ENCODE data around the gene CNKSR3. TPM values are rescaled to one million over a fixed set of nuclear protein-coding genes. Genes with fewer than 3 reads are reported as not detected.

Gene CNKSR3
- total RNA-seq, 2 experiments from 2014 or later: not detected

GRCh38 chr6:154488802-154489437, 21.6 kb downstream of the CNKSR3 start:
- no peaks in the 10 kb centered on the region for H3K9me3 Mint-ChIP-seq
- H3K27me3 Mint-ChIP-seq: peaks cover 4% of the 10 kb centered on the region
- H3K27ac Mint-ChIP-seq: no peak overlapping the region
- H3K4me3 Mint-ChIP-seq: no peak overlapping the region
- no peaks in the 10 kb centered on the region for H3K36me3 Mint-ChIP-seq
- no peak for DNase-seq
- no peak for ATAC-seq (ENCODE audit: low read depth)
- POLR2A ChIA-PET: no interaction called here
- no peaks in the 10 kb centered on the region for H3K4me1 Mint-ChIP-seq

- Mint-ChIP-seq H3K27ac (no peak overlapping the region), H3K36me3 (no peaks in the 10 kb centered on the region), H3K4me1 (no peaks in the 10 kb centered on the region), H3K27me3 (peaks cover 4% of the 10 kb centered on the region), H3K4me3 (no peak overlapping the region), H3K9me3 (no peaks in the 10 kb centered on the region)
- POLR2A ChIA-PET: no interaction called here
- DNase-seq: no peak
- no peak for ATAC-seq (ENCODE audit: low read depth)
Observed at GRCh38 chr6:154488248-154488593, 22.3 kb downstream of the CNKSR3 start.

DNA sequence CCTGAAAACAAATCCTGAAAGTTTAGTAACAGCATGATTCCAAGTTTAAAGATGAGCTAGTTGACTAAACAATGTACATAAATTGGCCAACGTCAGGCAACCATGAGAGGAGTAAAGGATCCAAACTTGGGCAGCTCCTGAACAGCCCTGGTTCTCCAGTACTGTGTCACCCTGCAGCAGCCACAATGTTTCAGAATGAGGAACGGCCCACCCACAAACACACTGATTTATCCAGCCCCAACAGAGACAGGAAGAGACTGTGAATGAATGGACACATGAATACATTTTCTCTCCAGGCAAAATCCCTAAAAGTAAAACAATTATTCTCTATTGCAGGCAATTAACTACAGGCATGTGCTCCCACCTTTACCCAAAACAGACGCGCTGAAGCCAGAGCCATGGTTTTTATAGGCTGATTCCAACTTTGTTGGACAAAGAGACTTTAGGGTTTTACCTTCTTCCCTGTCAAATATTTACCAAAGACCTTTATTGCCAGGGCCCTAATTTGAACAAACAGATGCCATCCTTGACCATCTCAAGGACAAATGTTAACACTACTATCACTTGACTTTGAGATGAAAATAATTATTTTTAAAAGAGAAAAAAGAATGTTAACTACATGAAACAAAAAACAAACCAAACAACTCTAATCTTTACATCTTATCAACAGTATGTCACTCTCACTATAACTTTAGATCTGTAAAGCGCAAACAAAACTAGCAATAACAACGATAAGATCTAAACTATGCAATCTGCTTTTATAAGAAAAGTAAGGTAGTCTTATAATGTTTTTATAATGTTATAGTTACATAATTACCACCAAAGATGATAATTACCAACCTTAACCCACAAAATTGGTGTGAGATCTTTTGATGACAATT, 22.9 kb downstream of the CNKSR3 start:
- POLR2A ChIA-PET: no interaction called here
- Mint-ChIP-seq H3K4me1 (no peaks in the 10 kb centered on the region), H3K27me3 (peaks cover 4% of the 10 kb centered on the region), H3K27ac (no peak overlapping the region), H3K4me3 (no peak overlapping the region), H3K36me3 (no peaks in the 10 kb centered on the region), H3K9me3 (no peaks in the 10 kb centered on the region)
- no peak for ATAC-seq (ENCODE audit: low read depth)
- no peak for DNase-seq

- no peaks in the 10 kb centered on the region for H3K36me3 Mint-ChIP-seq
- DNase-seq: no peak
- no peak overlapping the region for H3K4me3 Mint-ChIP-seq
- POLR2A ChIA-PET: no interaction called here
- H3K4me1 Mint-ChIP-seq: no peaks in the 10 kb centered on the region
- H3K27me3 Mint-ChIP-seq: peaks cover 9% of the 10 kb centered on the region
- no peak for ATAC-seq (ENCODE audit: low read depth)
- no peaks in the 10 kb centered on the region for H3K9me3 Mint-ChIP-seq
- no peak overlapping the region for H3K27ac Mint-ChIP-seq
Observed at GRCh38 chr6:154485815-154486214, 24.7 kb downstream of the CNKSR3 start.

DNA sequence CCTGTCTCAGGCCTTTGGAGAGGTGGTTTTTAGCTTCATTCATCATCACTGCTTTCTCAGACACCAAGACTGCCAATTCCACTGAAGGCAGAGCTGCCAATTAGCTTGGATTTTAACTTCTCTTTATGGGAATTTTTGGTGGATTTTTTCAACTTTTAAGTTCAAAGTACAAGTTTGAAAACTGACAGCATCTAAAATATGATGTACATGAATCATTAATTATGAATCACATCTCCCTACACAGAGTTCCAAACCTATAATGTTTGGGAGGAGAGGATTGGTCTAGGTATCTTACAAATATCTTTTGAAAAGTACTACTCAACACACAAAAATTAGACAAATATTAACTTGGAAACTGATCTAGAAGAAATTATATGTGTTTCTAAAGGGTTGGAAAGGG, 25.5 kb downstream of the CNKSR3 start:
- POLR2A ChIA-PET: no interaction called here

GRCh38 chr6:154482858-154483257, 27.6 kb downstream of the CNKSR3 start:
- H3K36me3 Mint-ChIP-seq: no peaks in the 10 kb centered on the region
- H3K9me3 Mint-ChIP-seq: no peaks in the 10 kb centered on the region
- peaks cover 8% of the 10 kb centered on the region for H3K27me3 Mint-ChIP-seq
- no peak overlapping the region for H3K4me3 Mint-ChIP-seq
- no peaks in the 10 kb centered on the region for H3K4me1 Mint-ChIP-seq
- no peak overlapping the region for H3K27ac Mint-ChIP-seq
- POLR2A ChIA-PET: no interaction called here
- ATAC-seq (ENCODE audit: low read depth) (no peak), DNase-seq (no peak)

More for the DNA sequence above, 25.5 kb downstream of the CNKSR3 start:
- no peak for DNase-seq
- H3K36me3 Mint-ChIP-seq: no peaks in the 10 kb centered on the region
- H3K27me3 Mint-ChIP-seq: peaks cover 8% of the 10 kb centered on the region
- ATAC-seq (ENCODE audit: low read depth): no peak
- no peak overlapping the region for H3K27ac Mint-ChIP-seq
- no peak overlapping the region for H3K4me3 Mint-ChIP-seq
- H3K4me1 Mint-ChIP-seq: no peaks in the 10 kb centered on the region
- no peaks in the 10 kb centered on the region for H3K9me3 Mint-ChIP-seq

DNA sequence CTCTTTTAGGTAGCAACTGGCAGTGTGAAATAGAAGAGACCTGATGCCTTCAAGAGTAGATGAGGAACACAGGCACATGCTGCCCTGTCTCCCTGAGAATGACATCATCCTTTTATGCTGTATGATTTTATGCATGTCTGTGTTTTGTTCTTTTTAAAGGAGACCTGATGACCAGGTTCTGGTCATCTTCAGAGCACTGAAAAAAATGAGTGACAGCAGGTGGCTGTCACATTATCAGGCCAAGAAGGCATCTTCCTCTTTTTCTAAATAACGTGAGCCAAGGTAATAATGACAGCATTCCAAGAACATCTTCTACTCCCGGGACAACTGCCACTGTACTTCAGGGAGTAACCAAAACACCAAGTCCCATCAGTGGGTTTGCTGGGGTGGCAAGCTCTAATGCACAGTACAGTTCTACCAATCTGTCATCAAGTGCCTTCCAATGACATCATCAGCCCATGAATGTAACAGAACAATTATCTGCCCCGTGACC, 28.9 kb downstream of the CNKSR3 start:
- DNase-seq: no peak
- no peaks in the 10 kb centered on the region for H3K4me1 Mint-ChIP-seq
- POLR2A ChIA-PET: no interaction called here

GRCh38 chr6:154479771-154480639, 30.5 kb downstream of the CNKSR3 start:
- ATAC-seq (ENCODE audit: low read depth) (no peak), DNase-seq (no peak)
- Mint-ChIP-seq H3K4me3 (no peak overlapping the region), H3K27ac (no peak overlapping the region), H3K4me1 (no peaks in the 10 kb centered on the region), H3K27me3 (peaks cover 8% of the 10 kb centered on the region), H3K36me3 (no peaks in the 10 kb centered on the region), H3K9me3 (no peaks in the 10 kb centered on the region)
- POLR2A ChIA-PET: no interaction called here

More for the DNA sequence above, 28.9 kb downstream of the CNKSR3 start:
- H3K9me3 Mint-ChIP-seq: no peaks in the 10 kb centered on the region
- H3K27me3 Mint-ChIP-seq: peaks cover 8% of the 10 kb centered on the region
- H3K36me3 Mint-ChIP-seq: no peaks in the 10 kb centered on the region
- no peak overlapping the region for H3K27ac Mint-ChIP-seq
- no peak overlapping the region for H3K4me3 Mint-ChIP-seq
- no peak for ATAC-seq (ENCODE audit: low read depth)

GRCh38 chr6:154479351-154479769, 31.1 kb downstream of the CNKSR3 start:
- ATAC-seq (ENCODE audit: low read depth) (no peak), DNase-seq (no peak)
- POLR2A ChIA-PET: no interaction called here
- peaks cover 6% of the 10 kb centered on the region for H3K27me3 Mint-ChIP-seq
- H3K4me1 Mint-ChIP-seq: no peaks in the 10 kb centered on the region
- no peaks in the 10 kb centered on the region for H3K36me3 Mint-ChIP-seq
- H3K9me3 Mint-ChIP-seq: no peaks in the 10 kb centered on the region
- no peak overlapping the region for H3K27ac Mint-ChIP-seq
- no peak overlapping the region for H3K4me3 Mint-ChIP-seq

- H3K27ac Mint-ChIP-seq: no peak overlapping the region
- no peaks in the 10 kb centered on the region for H3K36me3 Mint-ChIP-seq
- H3K4me1 Mint-ChIP-seq: no peaks in the 10 kb centered on the region
- DNase-seq (no peak), ATAC-seq (ENCODE audit: low read depth) (no peak)
- peaks cover 6% of the 10 kb centered on the region for H3K27me3 Mint-ChIP-seq
- no peaks in the 10 kb centered on the region for H3K9me3 Mint-ChIP-seq
- POLR2A ChIA-PET: no interaction called here
- no peak overlapping the region for H3K4me3 Mint-ChIP-seq
Observed at GRCh38 chr6:154478701-154479060, 31.8 kb downstream of the CNKSR3 start.

- ATAC-seq (ENCODE audit: low read depth): no peak
- Mint-ChIP-seq H3K36me3 (no peaks in the 10 kb centered on the region), H3K4me1 (no peaks in the 10 kb centered on the region), H3K9me3 (no peaks in the 10 kb centered on the region), H3K27me3 (peaks cover 6% of the 10 kb centered on the region), H3K27ac (no peak overlapping the region), H3K4me3 (no peak overlapping the region)
- POLR2A ChIA-PET: no interaction called here
- DNase-seq: no peak
Observed at GRCh38 chr6:154478021-154478700, 32.3 kb downstream of the CNKSR3 start.

DNA sequence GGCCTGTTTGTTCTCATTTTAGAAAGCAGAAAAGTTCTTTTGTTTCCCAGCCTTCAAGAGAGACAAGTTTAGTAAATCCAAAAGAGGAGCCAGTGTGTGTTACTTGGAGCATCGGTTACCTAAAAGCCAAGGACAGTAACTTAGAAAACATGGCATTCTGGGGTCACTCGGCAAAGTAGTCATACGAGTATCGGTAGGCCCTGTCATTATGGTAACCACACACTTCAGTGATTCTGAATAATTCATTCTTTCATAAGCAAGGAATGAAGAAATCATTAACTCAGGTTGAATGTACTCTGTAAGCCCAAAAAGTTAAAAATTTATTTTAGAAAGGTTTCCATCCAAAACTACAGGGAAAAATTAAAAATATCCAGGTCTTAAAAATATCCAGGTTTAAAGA, 34.0 kb downstream of the CNKSR3 start:
- no peaks in the 10 kb centered on the region for H3K9me3 Mint-ChIP-seq
- H3K4me1 Mint-ChIP-seq: no peaks in the 10 kb centered on the region

More for the DNA sequence above, 34.0 kb downstream of the CNKSR3 start:
- Mint-ChIP-seq H3K4me3 (no peak overlapping the region), H3K27ac (no peak overlapping the region), H3K36me3 (no peaks in the 10 kb centered on the region), H3K27me3 (peaks cover 2% of the 10 kb centered on the region)
- ATAC-seq (ENCODE audit: low read depth) (no peak), DNase-seq (no peak)
- POLR2A ChIA-PET: no interaction called here

Data from activated naive CD8-positive, alpha-beta T cell treated with anti-CD3 and anti-CD28 coated beads, Interleukin-2, amount 10 ng/mL, durations not matched to agents 7 days and 5 days (primary cell).